H1 (cell line): Measurements from ENCODE around the gene KCNIP3. TPM values are rescaled to one million over a fixed set of nuclear protein-coding genes. Genes with fewer than 3 reads are reported as not detected.

Experiments
- CTCF ChIA-PET: fragments of 300-600 bp; sonication (Branson Sonifier 250); formaldehyde crosslinking; loops from one replicate; lab custom pipeline; 2021; ENCODE audit not compliant: partially characterized antibody; lab: Charles Lee
- POLR2A ChIA-PET: fragments of 300-600 bp; sonication (Branson Sonifier 250); formaldehyde crosslinking; loops from one replicate; lab custom pipeline; 2021; ENCODE audit warnings: inconsistent platforms; ENCODE audit not compliant: partially characterized antibody; lab: Charles Lee
- DNase-seq, 2 experiments: peaks; one replicate each; pipeline versions ENCODE4 v3.0.0 to v3.0.0-alpha.2; 2010 to 2022; ENCODE audit warnings: low spot score in 2 of 2, low read depth in 1 of 2, mixed read lengths in 1 of 2
- FAIRE-seq: peaks from 2 replicates; lab custom pipeline; 2011; peaks lifted over from hg19 to GRCh38; lab: Jason Lieb, UNC
- H2AFZ ChIP-seq: 2 replicates; pipeline ENCODE4 v1.8.1; 2012; ENCODE audit warnings: low read length, inconsistent platforms
- H2AK5ac ChIP-seq: 2 replicates; pipeline ENCODE4 v1.6.1; 2013; ENCODE audit warnings: low read depth, low read length
- H2BK120ac ChIP-seq: replicated peaks from 2 replicates; pipeline ENCODE3; 2013; ENCODE audit warnings: low read depth, low read length, inconsistent platforms
- H2BK12ac ChIP-seq: 2 replicates; pipeline ENCODE4 v1.6.1; 2013; ENCODE audit warnings: low read depth, low read length
- H2BK15ac ChIP-seq: 2 replicates; pipeline ENCODE4 v1.6.1; 2013; ENCODE audit warnings: low read length
- H2BK20ac ChIP-seq: 2 replicates; pipeline ENCODE4 v1.6.1; 2013; ENCODE audit warnings: low read length
- H2BK5ac ChIP-seq: 2 replicates; pipeline ENCODE4 v1.6.1; 2013; ENCODE audit warnings: low read depth, low read length
- H3K14ac ChIP-seq: 2 replicates; pipeline ENCODE4 v1.6.1; 2013; ENCODE audit warnings: inconsistent platforms; ENCODE audit not compliant: insufficient read length
- H3K18ac ChIP-seq: 2 replicates; pipeline ENCODE4 v1.6.1; 2013; ENCODE audit warnings: low read length; ENCODE audit errors: extremely low read depth
- H3K23ac ChIP-seq: 2 replicates; pipeline ENCODE4 v1.6.1; 2013; ENCODE audit warnings: inconsistent platforms; ENCODE audit not compliant: insufficient read length
- H3K23me2 ChIP-seq: 2 replicates; pipeline ENCODE4 v1.6.1; 2013; ENCODE audit warnings: low read depth, low read length
- H3K27ac ChIP-seq: 2 replicates; pipeline ENCODE4 v1.6.1; 2011; ENCODE audit warnings: low read depth, low read length, inconsistent platforms
- H3K27me3 ChIP-seq, 4 experiments: replicated peaks in 1 of 4; 1 replicate in 1 of 4; 2 replicates in 3 of 4; pipeline versions ENCODE4 v1.6.1 to v1.8.1; 2011 to 2013; ENCODE audit warnings: low read length in 3 of 4, mild to moderate bottlenecking in 3 of 4, inconsistent platforms in 2 of 4, mixed read lengths in 2 of 4, moderate library complexity in 1 of 4; ENCODE audit not compliant: control insufficient read depth in 3 of 4, insufficient read depth in 3 of 4; ENCODE audit errors: extremely low read depth in 1 of 4
- H3K36me3 ChIP-seq, 4 experiments: 2 replicates each; pipeline versions ENCODE4 v1.6.1 to v1.8.1; 2011 to 2013; ENCODE audit warnings: mild to moderate bottlenecking in 4 of 4, low read length in 3 of 4, moderate library complexity in 2 of 4, control low read depth in 1 of 4, inconsistent platforms in 1 of 4; ENCODE audit not compliant: insufficient read depth in 4 of 4, control insufficient read depth in 2 of 4
- H3K4ac ChIP-seq: replicated peaks from 2 replicates; pipeline ENCODE3; 2013; ENCODE audit warnings: low read length, low read depth, mixed read lengths, inconsistent platforms; ENCODE audit not compliant: insufficient read length
- H3K4me1 ChIP-seq, 4 experiments: replicated peaks in 1 of 4; 1 replicate in 1 of 4; 2 replicates in 3 of 4; pipeline versions ENCODE4 v1.6.1 to v1.8.1; 2011 to 2013; ENCODE audit warnings: low read length in 3 of 4, inconsistent platforms in 2 of 4, mixed read lengths in 1 of 4; ENCODE audit not compliant: insufficient read depth in 4 of 4, control insufficient read depth in 3 of 4
- H3K4me2 ChIP-seq, 2 experiments: 2 replicates each; pipeline versions ENCODE4 v1.6.1 to v1.8.1; 2011 to 2013; ENCODE audit warnings: low read depth in 2 of 2, low read length in 2 of 2, control low read depth in 1 of 2, inconsistent platforms in 1 of 2, mild to moderate bottlenecking in 1 of 2; ENCODE audit not compliant: insufficient read depth in 1 of 2
- H3K4me3 ChIP-seq, 4 experiments: fragments of 200-600, 300-600 bp in 1 of 4; sonication (generic), shearing (Covaris generic), sonication (Bioruptor Twin) in 1 of 4; 2 replicates each; pipeline versions ENCODE4 v1.5.1 to v1.8.1; 2011 to 2016; ENCODE audit warnings: low read length in 4 of 4, low read depth in 3 of 4, control low read depth in 2 of 4, inconsistent platforms in 2 of 4, mild to moderate bottlenecking in 2 of 4, mixed read lengths in 1 of 4, moderate library complexity in 1 of 4; ENCODE audit not compliant: insufficient read depth in 2 of 4; ENCODE audit errors: extremely low read depth in 1 of 4
- H3K56ac ChIP-seq: replicated peaks from 2 replicates; pipeline ENCODE3; 2013; ENCODE audit warnings: low read depth, mild to moderate bottlenecking, mixed read lengths, low read length, inconsistent platforms; ENCODE audit not compliant: insufficient read length
- H3K79me1 ChIP-seq: 2 replicates; pipeline ENCODE4 v1.6.1; 2013; ENCODE audit warnings: low read depth, low read length, control low read depth
- H3K79me2 ChIP-seq, 2 experiments: 2 replicates each; pipeline versions ENCODE4 v1.6.1 to v1.8.1; 2012 to 2013; ENCODE audit warnings: low read length in 2 of 2, mild to moderate bottlenecking in 2 of 2, inconsistent platforms in 1 of 2; ENCODE audit not compliant: insufficient read depth in 2 of 2, control insufficient read depth in 1 of 2
- H3K9ac ChIP-seq, 4 experiments: replicated peaks in 1 of 4; 1 replicate in 1 of 4; 2 replicates in 3 of 4; pipeline versions ENCODE4 v1.6.1 to v1.8.1; 2011 to 2013; ENCODE audit warnings: low read depth in 3 of 4, low read length in 3 of 4, control low read depth in 2 of 4, mild to moderate bottlenecking in 2 of 4, moderate library complexity in 2 of 4, inconsistent platforms in 1 of 4; ENCODE audit errors: extremely low read depth in 1 of 4
- H3K9me3 ChIP-seq, 2 experiments: 2 replicates each; pipeline versions ENCODE4 v1.6.1 to v1.8.1; 2012 to 2013; ENCODE audit warnings: mild to moderate bottlenecking in 2 of 2, moderate library complexity in 2 of 2, control low read depth in 1 of 2, inconsistent platforms in 1 of 2, low read depth in 1 of 2, low read length in 1 of 2, mixed read lengths in 1 of 2; ENCODE audit not compliant: insufficient read depth in 2 of 2
- H4K20me1 ChIP-seq, 2 experiments: replicated peaks in 1 of 2; 2 replicates each; pipeline versions ENCODE3 to v1.8.1; 2011 to 2013; ENCODE audit warnings: inconsistent platforms in 2 of 2, low read length in 2 of 2, mild to moderate bottlenecking in 1 of 2; ENCODE audit not compliant: insufficient read depth in 2 of 2, control insufficient read depth in 1 of 2
- H4K5ac ChIP-seq: 2 replicates; pipeline ENCODE4 v1.6.1; 2013; ENCODE audit warnings: low read length, low read depth, mixed read lengths, inconsistent platforms; ENCODE audit not compliant: insufficient read length
- H4K8ac ChIP-seq: 2 replicates; pipeline ENCODE4 v1.8.0; 2013; ENCODE audit warnings: mild to moderate bottlenecking, moderate library complexity, low read length, inconsistent platforms; ENCODE audit not compliant: insufficient read depth; ENCODE audit errors: extremely low read depth
- H4K91ac ChIP-seq: replicated peaks from 2 replicates; pipeline ENCODE3; 2013; ENCODE audit warnings: low read length, mixed read lengths, inconsistent platforms; ENCODE audit not compliant: insufficient read length
- CBX8 ChIP-seq: fragments of 300-800, 300-1000 bp; sonication (generic); IDR thresholded peaks from 2 replicates; pipeline ENCODE4 v1.7.1; 2016; ENCODE audit warnings: low read depth, low read length, borderline replicate concordance
- NANOG ChIP-seq: IDR thresholded peaks from 2 replicates; pipeline ENCODE4 v1.6.1; 2011; ENCODE audit warnings: low read length, low read depth, mild to moderate bottlenecking, inconsistent platforms; ENCODE audit not compliant: insufficient read depth, poor library complexity, severe bottlenecking
- RBBP5 ChIP-seq: IDR thresholded peaks from 2 replicates; pipeline ENCODE4 v1.7.1; 2012; ENCODE audit warnings: low read depth, mild to moderate bottlenecking, inconsistent platforms, low read length, moderate library complexity, borderline replicate concordance
- SP2 ChIP-seq: IDR thresholded peaks from 2 replicates; pipeline ENCODE4 v1.6.1; 2012; ENCODE audit warnings: mild to moderate bottlenecking, low read length, inconsistent platforms
- YY1 ChIP-seq: IDR thresholded peaks from 2 replicates; pipeline ENCODE4 v1.6.1; 2011; ENCODE audit warnings: low read depth, mild to moderate bottlenecking, low read length
- WGBS, 2 experiments: shearing (Covaris generic) in 1 of 2; methylation state at CpG; one replicate each; pipeline versions ENCODE4 v1.1.6 to v1.1.7; 2013 to 2015; ENCODE audit warnings: low lambda C conversion rate in 2 of 2, mixed read lengths in 2 of 2, inconsistent platforms in 1 of 2, low coverage in 1 of 2, missing lambda C conversion rate in 1 of 2; ENCODE audit not compliant: insufficient replicate concordance in 2 of 2, insufficient coverage in 1 of 2, insufficient read length in 1 of 2; ENCODE audit errors: extremely low coverage in 1 of 2, missing lambda C conversion rate in 1 of 2; 5-methylcytosine and 5-hydroxymethylcytosine counted together
- polyA plus RNA-seq, 7 experiments: library from polyadenylated mRNA; depleted of rRNA in 3 of 7; stranded (reverse) in 5 of 7; unstranded in 2 of 7; fragments of >200 nt in 5 of 7; fragments of 200-250 nt in 2 of 7; gene quantifications; 1 replicate in 5 of 7; 2 replicates in 1 of 7; 4 replicates in 1 of 7; pipeline versions ENCODE4 v1.2.1 to v1.2.3, GENCODE V29; 2011 to 2013; ENCODE audit warnings: missing spikeins in 2 of 7, mixed read lengths in 2 of 7
- total RNA-seq: library from RNA; stranded (reverse); fragmentation: NEBNext Ultra II Directional; extraction: Animal tissue kit (Norgen Biotek cat#: 25700); gene quantifications from 2 replicates; pipeline ENCODE4 v1.2.1, GENCODE V29; 2021

The KCNIP3 gene
- total and polyA plus RNA-seq, 2 of the 8 experiments (the other 6 are each of a cell fraction or from before 2014, with no cell fraction given): 0.33 to 1.9 TPM

DNA sequence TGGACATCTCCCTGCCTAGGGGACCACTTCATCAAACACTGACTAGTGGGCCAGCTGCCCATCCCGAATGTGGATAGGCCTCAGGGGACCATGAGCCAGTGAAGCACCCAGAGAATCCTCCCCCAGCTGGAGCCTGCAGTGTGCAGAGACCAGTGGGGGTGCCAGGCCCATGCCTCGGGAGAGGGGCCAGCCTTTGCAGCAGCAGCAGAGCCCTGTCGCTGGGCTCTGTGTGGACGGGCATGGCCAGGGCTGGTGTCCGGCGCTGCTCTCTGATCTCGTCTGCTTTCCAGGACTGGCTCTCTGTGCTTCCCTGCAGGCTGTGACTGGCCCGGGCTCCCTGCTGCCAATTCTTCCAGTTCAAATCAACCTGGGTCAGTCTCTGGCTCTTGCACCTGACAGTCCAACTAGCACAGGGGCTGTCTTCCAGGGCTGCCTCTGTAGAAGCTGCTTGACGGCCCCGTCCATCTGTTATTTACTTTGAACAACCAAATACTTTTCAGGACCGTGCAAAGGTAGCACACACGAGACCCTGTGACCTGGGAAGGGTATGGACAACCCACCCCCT lies 11.4 kb downstream of the KCNIP3 start:
- no peak overlapping the region for H3K4ac ChIP-seq
- TF ChIP-seq CBX8 (no peak), NANOG (no peak), YY1 (no peak), RBBP5 (no peak), SP2 (no peak)
- no peaks in the 10 kb centered on the region; a peak in 1 of 7 replicates for H3K4me1 ChIP-seq
- 90% methylated on average over 12 of the region's 12 CpGs; no CpG with 5 or more reads in 1 of the 2 experiments for WGBS, 2 experiments
- H3K4me3 ChIP-seq: no peak overlapping the region
- H4K8ac ChIP-seq: no peak overlapping the region; the same call in 1 of the 2 replicates
- no peak overlapping the region for H3K56ac ChIP-seq
- H4K5ac ChIP-seq: no peak overlapping the region
- DNase-seq (no peak), FAIRE-seq (no peak)
- no peak overlapping the region for H4K91ac ChIP-seq
- H3K14ac ChIP-seq: no peak overlapping the region
- H2BK15ac ChIP-seq: no peak overlapping the region
- H2BK12ac ChIP-seq: no peak overlapping the region
- no peak overlapping the region for H3K27ac ChIP-seq
- POLR2A ChIA-PET: no interaction called here
- no peaks in the 10 kb centered on the region for H3K79me1 ChIP-seq
- H3K79me2 ChIP-seq: no peaks in the 10 kb centered on the region
- no peak overlapping the region for H2AK5ac ChIP-seq
- no peak overlapping the region for H3K9ac ChIP-seq
- CTCF ChIA-PET: no interaction called here
- peaks cover 57 to 97% of the 10 kb centered on the region in 2 experiments for H3K9me3 ChIP-seq
- no peak overlapping the region for H3K4me2 ChIP-seq
- no peak overlapping the region for H2BK5ac ChIP-seq
- H3K27me3 ChIP-seq: no peaks in the 10 kb centered on the region
- no peaks in the 10 kb centered on the region; the same call in 1 of the 2 replicates for H3K23me2 ChIP-seq
- H4K20me1 ChIP-seq: no peaks in the 10 kb centered on the region
- no peaks in the 10 kb centered on the region for H3K36me3 ChIP-seq
- no peak overlapping the region for H2BK20ac ChIP-seq
- H2BK120ac ChIP-seq: no peak overlapping the region
- no peak overlapping the region for H3K23ac ChIP-seq
- H3K18ac ChIP-seq: no peak overlapping the region
- H2AFZ ChIP-seq: no peak overlapping the region
